Activated T-cell treated with anti-CD3 and anti-CD28 coated beads for 48 hours (primary cell): Measurements from ENCODE around the gene SZT2.
"Not testable (repeated sequence)": the region's sequence is repeated elsewhere in the genome, so short reads cannot be mapped to it uniquely, and the experiment has no call there.

Experiments used
- DNase-seq: peaks from one replicate; pipeline ENCODE4 v3.0.0-alpha.2; 2020; ENCODE audit warnings: low read depth

Gene SZT2

GRCh38 chr1:43363283-43363934 is 26.3 kb upstream of the SZT2 start:
- no peak for DNase-seq

GRCh38 chr1:43363935-43364525 is 25.7 kb upstream of the SZT2 start:
- no peak for DNase-seq

GRCh38 chr1:43365678-43366077 is 24.0 kb upstream of the SZT2 start:
- no peak for DNase-seq

GRCh38 chr1:43366179-43366578 is 23.5 kb upstream of the SZT2 start:
- DNase-seq, result peak; percentile 13

- no peak for DNase-seq
Measured at GRCh38 chr1:43366601-43367025, 23.1 kb upstream of the SZT2 start.

- peak; percentile 21 for DNase-seq
Measured at GRCh38 chr1:43367026-43367903, 22.4 kb upstream of the SZT2 start.

- peak; percentile 92 for DNase-seq
Measured at GRCh38 chr1:43367904-43368645, 21.6 kb upstream of the SZT2 start, which contains the start of gene ELOVL1. ELOVL1 (minus strand) TSS chr1:43368011; CDS start chr1:43365609, 2,402 bp downstream.

- no peak for DNase-seq
Measured at GRCh38 chr1:43368646-43369020, 21.1 kb upstream of the SZT2 start.

GRCh38 chr1:43369779-43370178 is 19.9 kb upstream of the SZT2 start:
- DNase-seq, result not testable (repeated sequence)

- no peak for DNase-seq
Measured at GRCh38 chr1:43370564-43370963, 19.1 kb upstream of the SZT2 start.

- DNase-seq, result no peak
Measured at GRCh38 chr1:43372172-43372571, 17.5 kb upstream of the SZT2 start.

- no peak for DNase-seq
Measured at GRCh38 chr1:43373066-43373940, 16.4 kb upstream of the SZT2 start.

GRCh38 chr1:43376723-43377235 is 12.9 kb upstream of the SZT2 start:
- no peak for DNase-seq

GRCh38 chr1:43377831-43378230 is 11.9 kb upstream of the SZT2 start:
- DNase-seq, result no peak

- DNase-seq, result no peak
Measured at GRCh38 chr1:43379476-43379875, 10.2 kb upstream of the SZT2 start.

GRCh38 chr1:43381612-43382011 is 8.1 kb upstream of the SZT2 start:
- DNase-seq, result no peak

- no peak for DNase-seq
Measured at GRCh38 chr1:43382027-43382779, 7.5 kb upstream of the SZT2 start.

- no peak for DNase-seq
Measured at GRCh38 chr1:43383449-43383848, 6.2 kb upstream of the SZT2 start.

GRCh38 chr1:43386676-43387075 is 3.0 kb upstream of the SZT2 start:
- DNase-seq, result no peak

- no peak for DNase-seq
Measured at GRCh38 chr1:43387976-43388599, 1.6 kb upstream of the SZT2 start.
